Neural progenitor cell (in vitro differentiated cells): ENCODE data around the gene RAD51B. TPM values are rescaled to one million over a fixed set of nuclear protein-coding genes. Genes with fewer than 3 reads are reported as not detected.
"Not testable (repeated sequence)": the region's sequence is repeated elsewhere in the genome, so short reads cannot be mapped to it uniquely, and the experiment has no call there.

Experiments
- DNase-seq: peaks from one replicate; pipeline ENCODE4 v3.0.0-alpha.2; 2016; ENCODE audit warnings: low spot score
- H2AFZ ChIP-seq: fragments of 200-600 bp; sonication (generic); replicated peaks from 2 replicates; pipeline ENCODE4 v1.6.1; 2016; ENCODE audit warnings: antibody characterized with exemption
- H3F3A ChIP-seq: fragments of 200-600 bp; sonication (generic); 2 replicates; pipeline ENCODE4 v1.6.1; 2016; ENCODE audit warnings: antibody characterized with exemption, low read depth
- H3K27ac ChIP-seq: fragments of 200-600 bp; sonication (generic); 2 replicates; pipeline ENCODE4 v1.5.1; 2016; ENCODE audit warnings: mild to moderate bottlenecking
- H3K27me3 ChIP-seq: fragments of 200-600 bp; sonication (generic); 2 replicates; pipeline ENCODE4 v1.6.1; 2016; ENCODE audit warnings: mild to moderate bottlenecking, moderate library complexity
- H3K36me3 ChIP-seq: fragments of 200-600 bp; sonication (generic); 2 replicates; pipeline ENCODE4 v1.5.1; 2016
- H3K4me1 ChIP-seq: fragments of 200-600 bp; sonication (generic); 2 replicates; pipeline ENCODE4 v1.6.1; 2016; ENCODE audit warnings: mixed run types
- H3K4me2 ChIP-seq: fragments of 200-600 bp; sonication (generic); 2 replicates; pipeline ENCODE4 v1.6.1; 2016
- H3K4me3 ChIP-seq: fragments of 200-600 bp; sonication (generic); 2 replicates; pipeline ENCODE4 v1.5.1; 2016
- H3K79me2 ChIP-seq: fragments of 200-600 bp; sonication (generic); 2 replicates; pipeline ENCODE4 v1.6.1; 2016; ENCODE audit warnings: low read depth
- H3K9ac ChIP-seq: fragments of 200-600 bp; sonication (generic); 2 replicates; pipeline ENCODE4 v1.6.1; 2016
- H3K9me3 ChIP-seq: fragments of 200-600 bp; sonication (generic); 2 replicates; pipeline ENCODE4 v1.5.1; 2016; ENCODE audit warnings: low read depth
- H4K20me1 ChIP-seq: fragments of 200-600 bp; sonication (generic); 2 replicates; pipeline ENCODE4 v1.6.1; 2016; ENCODE audit warnings: low read depth
- H3K27ac Mint-ChIP-seq: 3 replicates; pipeline ENCODE4 v1.8.0; 2021; ENCODE audit warnings: mixed read lengths
- H3K27me3 Mint-ChIP-seq: 2 replicates; pipeline ENCODE4 v1.8.0; 2022; ENCODE audit warnings: low read depth, mild to moderate bottlenecking, inconsistent platforms, moderate library complexity, mixed read lengths; ENCODE audit not compliant: insufficient read depth
- H3K36me3 Mint-ChIP-seq: 3 replicates; pipeline ENCODE4 v1.8.0; 2021; ENCODE audit warnings: mixed read lengths
- H3K4me1 Mint-ChIP-seq: 3 replicates; pipeline ENCODE4 v1.8.0; 2021; ENCODE audit warnings: mixed read lengths
- H3K4me3 Mint-ChIP-seq: 3 replicates; pipeline ENCODE4 v1.8.0; 2021; ENCODE audit warnings: mild to moderate bottlenecking, moderate library complexity, mixed read lengths
- H3K9me3 Mint-ChIP-seq: 3 replicates; pipeline ENCODE4 v1.8.0; 2020; ENCODE audit warnings: mixed read lengths
- EZH2 ChIP-seq: fragments of 200-600 bp; sonication (generic); IDR thresholded peaks from 2 replicates; pipeline ENCODE4 v1.6.1; 2017; ENCODE audit warnings: antibody characterized with exemption, mild to moderate bottlenecking, moderate library complexity
- EZH2phosphoT487 ChIP-seq: fragments of 200-600 bp; sonication (generic); IDR thresholded peaks from 2 replicates; pipeline ENCODE4 v1.6.1; 2017; ENCODE audit warnings: antibody characterized with exemption
- total RNA-seq: library from RNA; depleted of rRNA; stranded (reverse); fragments of >200 nt; gene quantifications from 2 replicates; pipeline ENCODE4 v1.2.3, GENCODE V29; 2015; ENCODE audit warnings: low replicate concordance
- TF ChIP-seq, protein P1 (sequence below): fragments of 200-600 bp; sonication (generic); IDR thresholded peaks from 2 replicates; pipeline ENCODE4 v1.5.1; 2017; ENCODE audit warnings: antibody characterized with exemption, mild to moderate bottlenecking

RAD51B gene
- total RNA-seq, 1 donor from 2014 or later: 50.5 TPM

DNA sequence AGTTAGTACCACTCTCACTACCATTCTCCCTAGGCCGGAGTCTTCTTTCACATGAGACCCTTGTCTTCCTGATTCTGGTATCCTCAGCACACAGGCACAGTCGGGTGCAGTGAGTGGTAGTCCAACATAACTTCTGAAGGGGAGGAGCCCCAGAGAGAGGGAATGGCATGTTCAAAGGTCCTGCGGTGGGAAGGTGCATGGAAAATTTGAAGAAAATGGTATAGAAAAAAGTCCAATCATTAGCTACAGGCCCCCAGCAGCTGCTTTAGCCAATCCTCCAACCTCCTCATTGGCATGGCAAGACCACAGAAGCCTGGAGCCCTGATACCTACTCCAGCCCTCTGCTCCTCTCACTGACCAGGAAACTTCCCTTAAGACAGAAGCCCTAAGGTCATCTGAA lies 876.7 kb downstream of the RAD51B start:
- H3F3A ChIP-seq: peaks cover 13% of the 10 kb centered on the region
- H3K4me2 ChIP-seq: no peak overlapping the region
- H3K4me3 ChIP-seq: no peak overlapping the region
- TF ChIP-seq, protein P1, sequence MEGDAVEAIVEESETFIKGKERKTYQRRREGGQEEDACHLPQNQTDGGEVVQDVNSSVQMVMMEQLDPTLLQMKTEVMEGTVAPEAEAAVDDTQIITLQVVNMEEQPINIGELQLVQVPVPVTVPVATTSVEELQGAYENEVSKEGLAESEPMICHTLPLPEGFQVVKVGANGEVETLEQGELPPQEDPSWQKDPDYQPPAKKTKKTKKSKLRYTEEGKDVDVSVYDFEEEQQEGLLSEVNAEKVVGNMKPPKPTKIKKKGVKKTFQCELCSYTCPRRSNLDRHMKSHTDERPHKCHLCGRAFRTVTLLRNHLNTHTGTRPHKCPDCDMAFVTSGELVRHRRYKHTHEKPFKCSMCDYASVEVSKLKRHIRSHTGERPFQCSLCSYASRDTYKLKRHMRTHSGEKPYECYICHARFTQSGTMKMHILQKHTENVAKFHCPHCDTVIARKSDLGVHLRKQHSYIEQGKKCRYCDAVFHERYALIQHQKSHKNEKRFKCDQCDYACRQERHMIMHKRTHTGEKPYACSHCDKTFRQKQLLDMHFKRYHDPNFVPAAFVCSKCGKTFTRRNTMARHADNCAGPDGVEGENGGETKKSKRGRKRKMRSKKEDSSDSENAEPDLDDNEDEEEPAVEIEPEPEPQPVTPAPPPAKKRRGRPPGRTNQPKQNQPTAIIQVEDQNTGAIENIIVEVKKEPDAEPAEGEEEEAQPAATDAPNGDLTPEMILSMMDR: no peak
- TF ChIP-seq EZH2 (no peak), EZH2phosphoT487 (no peak)
- H2AFZ ChIP-seq: no peak overlapping the region
- no peaks in the 10 kb centered on the region for H3K27me3 ChIP-seq
- no peak for DNase-seq
- no peaks in the 10 kb centered on the region for H3K79me2 ChIP-seq
- H3K27me3 Mint-ChIP-seq: peaks cover 10% of the 10 kb centered on the region
- no peaks in the 10 kb centered on the region for H4K20me1 ChIP-seq
- H3K4me1 Mint-ChIP-seq: peaks cover 38% of the 10 kb centered on the region
- peaks cover 26% of the 10 kb centered on the region for H3K9me3 Mint-ChIP-seq
- H3K27ac ChIP-seq: no peak overlapping the region
- H3K27ac Mint-ChIP-seq: no peak overlapping the region
- peaks cover 14% of the 10 kb centered on the region for H3K4me1 ChIP-seq
- H3K9ac ChIP-seq: no peak overlapping the region
- peaks cover 10% of the 10 kb centered on the region for H3K36me3 Mint-ChIP-seq
- H3K36me3 ChIP-seq: no peaks in the 10 kb centered on the region
- H3K4me3 Mint-ChIP-seq: no peak overlapping the region
- no peaks in the 10 kb centered on the region for H3K9me3 ChIP-seq

GRCh38 chr14:68696721-68697495 lies 877.3 kb downstream of the RAD51B start:
- peaks cover 27% of the 10 kb centered on the region for H3K9me3 Mint-ChIP-seq
- H3K4me3 Mint-ChIP-seq: no peak overlapping the region
- H3K4me3 ChIP-seq: no peak overlapping the region
- H3K27me3 Mint-ChIP-seq: peaks cover 11% of the 10 kb centered on the region
- no peak overlapping the region for H3K27ac Mint-ChIP-seq
- no peak overlapping the region for H3K27ac ChIP-seq
- no peaks in the 10 kb centered on the region for H3K27me3 ChIP-seq
- no peaks in the 10 kb centered on the region for H3K79me2 ChIP-seq
- peaks cover 11% of the 10 kb centered on the region for H3K36me3 Mint-ChIP-seq
- peaks cover 35% of the 10 kb centered on the region for H3K4me1 Mint-ChIP-seq
- no peak for DNase-seq
- H4K20me1 ChIP-seq: no peaks in the 10 kb centered on the region
- H3F3A ChIP-seq: peaks cover 6% of the 10 kb centered on the region
- no peak overlapping the region for H2AFZ ChIP-seq
- H3K4me1 ChIP-seq: peaks cover 7% of the 10 kb centered on the region
- TF ChIP-seq EZH2phosphoT487 (no peak), EZH2 (no peak)
- TF ChIP-seq, protein P1: no peak
- no peaks in the 10 kb centered on the region for H3K9me3 ChIP-seq
- H3K36me3 ChIP-seq: no peaks in the 10 kb centered on the region
- no peak overlapping the region for H3K9ac ChIP-seq
- no peak overlapping the region for H3K4me2 ChIP-seq

GRCh38 chr14:68698773-68699172 lies 879.2 kb downstream of the RAD51B start:
- H3K79me2 ChIP-seq, H3K27me3 ChIP-seq, H3K4me1 ChIP-seq, H3K4me3 Mint-ChIP-seq, DNase-seq, H3K9ac ChIP-seq, H3K27ac Mint-ChIP-seq, H3K27ac ChIP-seq, H2AFZ ChIP-seq, H3K36me3 ChIP-seq, H3K4me2 ChIP-seq, H3F3A ChIP-seq, H3K9me3 ChIP-seq, H3K4me3 ChIP-seq, H4K20me1 ChIP-seq: not testable (repeated sequence)
- Mint-ChIP-seq H3K27me3 (peaks cover 16% of the 10 kb centered on the region), H3K4me1 (peaks cover 29% of the 10 kb centered on the region), H3K36me3 (peaks cover 11% of the 10 kb centered on the region), H3K9me3 (peaks cover 27% of the 10 kb centered on the region)

GRCh38 chr14:68701001-68701741 lies 881.6 kb downstream of the RAD51B start:
- Histone ChIP-seq H3K4me2 (no peak overlapping the region), H3F3A (no peaks in the 10 kb centered on the region), H3K36me3 (no peaks in the 10 kb centered on the region), H3K27ac (no peak overlapping the region), H3K4me3 (no peak overlapping the region), H2AFZ (no peak overlapping the region), H3K27me3 (no peaks in the 10 kb centered on the region), H3K9me3 (no peaks in the 10 kb centered on the region), H3K79me2 (no peaks in the 10 kb centered on the region), H3K9ac (no peak overlapping the region), H4K20me1 (no peaks in the 10 kb centered on the region), H3K4me1 (no peaks in the 10 kb centered on the region)
- no peak for DNase-seq
- TF ChIP-seq, protein P1: no peak
- no peak for TF ChIP-seq EZH2
- TF ChIP-seq EZH2phosphoT487: no peak
- Mint-ChIP-seq H3K27ac (no peak overlapping the region), H3K4me3 (no peak overlapping the region), H3K27me3 (peaks cover 12% of the 10 kb centered on the region), H3K9me3 (peaks cover 27% of the 10 kb centered on the region), H3K36me3 (peaks cover 11% of the 10 kb centered on the region), H3K4me1 (peaks cover 26% of the 10 kb centered on the region)
